HG03378 (cell line): Measurements from ENCODE around the gene KIAA1217.

ENCODE experiments used
- ATAC-seq: cut with Tn5 transposase; IDR thresholded peaks from one replicate; pipeline ENCODE4 v1.9.1; 2021; ENCODE audit warnings: mild to moderate bottlenecking, moderate library complexity; ENCODE audit not compliant: unreplicated experiment

Gene KIAA1217

DNA sequence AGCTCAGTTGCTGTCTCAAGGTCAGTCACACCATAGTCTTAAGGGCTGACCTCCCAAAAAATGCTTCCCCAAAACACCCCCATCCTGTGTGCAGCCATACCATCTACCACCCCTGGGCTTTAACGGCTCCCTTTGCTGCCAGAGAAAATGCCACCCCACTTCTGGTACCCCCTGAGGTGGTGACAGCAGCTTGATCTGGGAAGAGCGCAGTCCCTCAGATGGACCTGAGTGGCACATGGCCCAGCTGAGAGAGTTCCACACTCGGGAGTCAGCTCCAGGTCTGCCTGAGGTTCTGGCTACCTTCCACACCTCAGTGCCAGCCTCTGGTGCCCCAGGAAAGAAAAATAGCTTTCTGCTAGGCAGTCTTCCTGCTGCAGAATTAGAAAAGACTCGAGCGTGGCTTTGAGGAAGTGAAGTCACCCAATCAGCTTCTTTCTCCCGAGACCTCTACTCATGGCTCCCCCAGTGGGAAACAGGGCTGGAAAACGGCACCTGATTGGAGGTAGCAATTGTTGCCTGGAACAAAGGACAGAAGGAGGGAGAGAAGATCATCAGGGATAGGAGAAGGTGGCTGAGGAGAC lies 363.0 kb downstream of the KIAA1217 start:
- ATAC-seq: no peak

DNA sequence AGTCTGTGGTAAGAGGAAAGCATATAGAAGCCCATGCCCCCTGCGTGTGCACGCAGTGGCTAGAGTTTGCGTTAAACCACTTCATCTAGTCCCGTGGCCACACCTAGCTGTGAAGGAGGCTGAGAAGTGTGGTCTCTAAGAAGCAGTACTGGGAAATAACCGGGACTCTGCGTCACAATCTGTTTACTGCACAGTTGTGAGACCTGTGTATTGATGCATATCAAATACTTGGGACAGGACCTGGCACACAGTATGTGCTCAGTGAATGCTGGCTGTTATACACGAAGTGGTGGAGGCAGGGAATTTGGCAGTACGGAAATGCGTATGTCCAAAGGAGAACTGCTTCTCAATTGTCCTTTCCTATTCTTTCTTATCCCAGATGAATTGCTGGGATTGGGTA lies 365.2 kb downstream of the KIAA1217 start:
- ATAC-seq: no peak

DNA sequence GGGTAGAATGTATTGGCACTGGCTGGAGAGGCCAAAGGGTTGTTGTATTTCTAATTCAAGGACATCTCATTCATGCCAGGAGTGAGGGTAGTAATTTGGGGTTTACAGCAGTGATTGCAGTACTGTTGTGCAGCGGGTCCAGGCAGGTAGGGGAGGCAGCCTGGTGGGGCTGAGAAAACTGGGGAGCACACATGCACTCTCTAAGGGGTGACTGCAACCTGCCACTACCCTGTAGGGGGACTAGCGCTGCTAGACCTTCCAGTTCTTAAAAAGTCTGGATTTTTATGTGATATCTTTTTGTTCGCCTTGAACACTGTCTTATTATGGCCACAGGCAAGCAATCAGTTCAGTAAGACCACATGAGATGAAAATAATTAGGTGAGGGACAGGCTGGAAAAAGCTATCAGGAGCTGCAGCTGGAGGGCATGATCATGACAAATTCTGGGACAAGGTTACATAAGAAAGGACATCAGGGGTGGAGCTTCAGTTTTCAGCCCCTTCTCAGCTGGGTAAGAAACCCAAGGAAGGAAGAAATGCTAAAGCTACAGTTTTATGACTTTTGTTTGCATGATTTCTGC lies 365.7 kb downstream of the KIAA1217 start:
- no peak for ATAC-seq

DNA sequence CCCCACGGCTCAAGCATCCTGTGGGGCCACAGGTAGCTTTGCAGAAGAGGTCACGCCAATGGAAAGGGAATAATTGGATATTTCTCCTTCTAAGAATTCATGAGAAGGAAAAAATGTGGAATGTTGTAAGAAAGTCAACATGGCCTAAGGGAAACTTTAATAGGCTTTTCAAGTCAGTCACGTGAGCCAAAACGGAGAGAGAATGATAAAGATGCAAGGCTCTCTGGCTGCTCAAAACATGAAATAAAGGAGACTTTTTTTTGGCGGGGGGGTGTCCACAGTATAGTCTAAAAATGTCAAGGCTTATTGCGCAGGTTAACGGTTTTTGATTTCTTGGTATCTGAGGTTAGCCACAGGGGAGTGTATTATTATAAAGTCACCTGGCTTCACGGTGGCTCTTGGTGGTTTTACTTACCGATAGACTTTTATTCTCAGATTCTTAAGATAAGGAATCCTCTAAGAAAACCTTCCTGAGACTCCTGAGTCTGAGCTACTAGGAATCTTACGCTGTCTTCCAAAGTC lies 366.6 kb downstream of the KIAA1217 start:
- ATAC-seq: no peak

DNA sequence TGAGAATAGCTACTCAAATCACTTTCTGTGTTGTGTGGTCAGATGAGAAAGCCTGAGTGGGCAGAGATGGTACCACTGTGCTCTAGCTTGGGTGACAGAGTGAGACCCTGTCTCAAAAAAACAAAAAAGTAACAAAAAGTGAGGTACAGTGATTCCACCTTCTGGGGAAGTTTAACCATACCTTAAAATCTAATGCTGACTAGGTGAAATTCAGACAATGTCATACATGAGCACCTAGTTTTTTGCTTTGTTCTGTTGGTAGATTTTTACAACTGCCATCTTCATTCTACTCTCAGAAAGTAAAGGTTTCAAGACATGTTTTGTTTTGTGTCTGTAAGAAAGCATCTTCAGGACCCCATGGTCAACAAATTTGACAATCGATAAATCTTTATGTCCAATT lies 370.5 kb downstream of the KIAA1217 start:
- no peak for ATAC-seq

DNA sequence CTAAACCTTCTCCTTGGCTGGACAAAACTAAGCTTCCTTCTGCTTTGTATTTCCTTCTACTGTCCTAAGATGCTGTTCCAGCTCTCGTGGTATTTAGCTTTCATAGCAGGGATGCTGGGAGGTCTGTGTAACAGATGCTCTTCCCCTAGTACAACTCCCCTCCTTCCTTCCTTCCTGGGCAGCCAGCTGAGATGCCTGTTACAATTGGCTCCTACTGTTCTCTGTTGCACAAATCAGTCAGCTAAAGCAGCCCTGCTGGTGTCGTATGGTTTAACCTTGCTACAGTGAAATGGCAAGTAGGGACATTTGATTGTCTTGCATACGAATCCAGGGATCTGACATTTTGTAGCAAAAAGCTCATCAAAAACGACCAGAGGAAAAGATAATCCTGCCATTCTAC lies 371.0 kb downstream of the KIAA1217 start:
- ATAC-seq: no peak

DNA sequence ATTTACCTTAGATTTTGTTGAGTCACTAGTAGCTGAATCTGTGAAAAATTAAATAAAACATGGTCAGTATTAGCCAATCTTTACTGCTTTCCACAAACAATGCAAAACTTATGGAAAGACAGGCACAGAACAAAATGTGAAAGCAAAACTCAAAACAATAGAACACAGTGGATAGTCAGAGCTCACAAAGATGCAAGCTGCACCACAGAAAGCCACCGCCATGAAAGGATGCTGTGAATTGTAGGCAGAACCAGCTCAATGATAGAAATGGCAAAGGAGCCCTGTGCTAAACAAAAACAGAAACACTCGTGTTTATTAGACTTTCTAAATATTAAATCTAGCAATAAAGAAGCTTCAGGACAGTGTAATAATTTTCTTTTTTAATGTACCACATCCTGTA lies 380.3 kb downstream of the KIAA1217 start:
- no peak for ATAC-seq

DNA sequence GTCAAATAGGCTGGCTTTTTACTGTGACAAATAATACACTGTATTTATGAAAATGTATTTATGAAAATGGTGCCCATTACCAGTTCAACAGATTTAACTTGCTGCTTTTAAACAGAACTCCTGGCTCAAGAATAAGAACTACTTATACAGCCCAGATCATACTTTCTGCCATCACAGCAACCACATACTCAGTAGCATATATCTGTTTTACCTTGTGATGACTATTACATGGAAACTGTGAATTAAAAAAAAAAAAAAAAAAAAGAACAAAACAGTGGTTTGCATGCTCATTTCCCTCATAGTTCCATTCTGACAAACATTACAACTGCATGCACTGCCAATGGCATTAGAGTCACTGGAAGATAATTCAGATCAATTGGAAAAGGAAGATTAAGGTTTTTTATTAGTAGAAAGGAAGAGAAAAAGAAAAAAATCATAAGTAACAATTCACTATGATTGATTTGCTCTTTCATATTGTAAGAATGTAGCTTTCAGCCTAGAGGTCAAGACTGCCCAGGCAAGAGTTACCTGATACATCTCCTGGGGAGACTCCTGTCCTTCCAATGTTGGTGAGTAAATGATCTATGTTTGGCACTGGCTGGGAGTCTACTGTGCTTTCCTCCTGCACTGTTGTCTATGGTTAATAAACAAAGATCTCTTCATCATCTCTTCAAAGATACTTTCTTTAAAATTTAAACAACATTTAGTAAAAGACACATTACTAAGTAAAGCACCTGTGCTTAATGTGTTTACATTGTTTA lies 381.9 kb downstream of the KIAA1217 start:
- no peak for ATAC-seq

DNA sequence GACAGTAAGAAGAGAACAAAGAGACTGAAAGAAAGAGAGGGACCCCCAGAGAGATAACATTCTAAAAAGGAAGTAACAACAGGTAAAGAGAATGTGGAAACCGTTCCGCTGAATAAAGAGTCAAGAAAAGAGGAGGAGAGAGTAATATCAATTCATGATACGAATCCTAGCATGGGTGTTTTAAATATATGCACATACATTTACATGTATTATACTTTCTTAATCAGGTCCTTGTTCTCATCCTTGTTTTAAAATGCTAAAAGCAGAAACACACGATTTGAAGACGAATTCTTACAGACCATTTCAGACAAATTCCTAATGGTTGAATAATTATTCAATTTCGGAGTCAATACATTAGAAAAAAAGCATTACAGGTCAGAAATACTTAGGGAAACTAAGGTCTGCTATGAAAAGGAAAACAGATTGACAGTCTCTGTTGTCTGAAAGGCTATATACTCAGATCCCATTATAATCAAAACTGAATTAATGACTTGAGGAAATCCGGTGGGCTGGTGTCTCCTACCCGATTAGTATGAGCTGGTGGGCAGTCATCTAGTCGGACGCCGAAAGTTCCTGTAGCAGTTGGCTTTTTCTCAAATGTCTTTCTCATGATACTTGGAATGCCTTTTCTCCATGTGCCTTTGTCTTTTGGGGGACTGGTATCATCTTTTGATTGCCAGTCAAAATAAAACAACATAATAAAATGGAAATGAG lies 387.4 kb downstream of the KIAA1217 start:
- no peak for ATAC-seq

DNA sequence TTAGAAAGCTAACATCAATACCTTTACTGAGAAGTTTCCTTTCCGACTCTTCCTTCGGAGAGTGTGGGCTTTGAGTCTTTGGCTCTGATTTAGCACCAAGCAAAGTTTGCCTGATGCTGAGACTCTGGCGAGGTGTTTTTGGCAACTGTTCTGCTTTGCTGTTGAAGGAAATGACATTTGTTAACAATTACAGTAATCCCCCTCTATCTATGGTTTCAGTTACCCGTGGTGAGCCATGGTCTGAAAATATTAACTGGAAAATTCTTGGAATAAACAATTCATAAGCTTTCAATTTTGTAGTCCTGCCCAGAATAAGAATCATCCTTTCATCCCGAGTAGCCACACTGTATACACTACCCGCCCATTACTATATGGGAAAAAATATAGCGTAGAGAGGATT lies 388.5 kb downstream of the KIAA1217 start:
- ATAC-seq: no peak
